LNCAP (cell line): Measurements from ENCODE around the gene SNX14.

Source experiments
- TF ChIP-seq, protein P1 (sequence below): fragments of 450-650 bp; IDR thresholded peaks from 2 replicates; pipeline ENCODE4 v1.5.1; 2017; ENCODE audit warnings: mild to moderate bottlenecking

Gene SNX14

DNA sequence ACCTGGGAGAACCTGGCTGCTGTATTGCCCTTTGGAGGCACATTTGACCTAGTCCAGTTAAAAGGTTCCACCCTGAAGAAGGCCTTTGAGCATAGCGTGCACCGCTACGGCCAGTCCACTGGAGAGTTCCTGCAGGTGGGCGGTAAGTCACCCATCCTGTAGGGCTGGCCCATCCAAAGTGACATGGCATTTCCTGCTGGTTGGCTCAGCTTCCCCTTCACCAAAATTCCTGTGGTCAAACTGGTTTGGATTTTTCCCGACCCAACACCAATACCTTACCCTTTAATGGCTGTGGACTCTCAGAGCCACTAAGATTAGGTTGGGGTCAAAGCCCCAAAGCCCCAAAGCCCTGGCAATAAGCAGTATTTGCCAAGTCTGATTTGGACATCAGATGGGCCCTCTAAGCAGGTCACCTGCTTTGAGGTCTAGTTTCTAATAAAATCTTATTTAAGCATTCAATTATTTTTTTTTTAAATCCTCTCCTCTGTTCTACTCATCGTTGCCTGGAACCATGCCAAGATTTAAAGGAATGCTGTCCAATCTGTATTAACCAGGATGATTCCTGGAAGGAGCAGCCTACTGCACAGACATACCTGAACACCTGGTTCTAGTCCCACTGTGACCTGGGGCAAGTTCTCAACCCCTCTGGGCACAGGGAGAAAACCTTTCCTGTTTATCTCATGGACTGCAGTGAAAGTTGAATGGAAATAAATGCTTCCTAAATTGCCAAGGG is 103.0 kb downstream of the SNX14 start:
- TF ChIP-seq, protein P1, sequence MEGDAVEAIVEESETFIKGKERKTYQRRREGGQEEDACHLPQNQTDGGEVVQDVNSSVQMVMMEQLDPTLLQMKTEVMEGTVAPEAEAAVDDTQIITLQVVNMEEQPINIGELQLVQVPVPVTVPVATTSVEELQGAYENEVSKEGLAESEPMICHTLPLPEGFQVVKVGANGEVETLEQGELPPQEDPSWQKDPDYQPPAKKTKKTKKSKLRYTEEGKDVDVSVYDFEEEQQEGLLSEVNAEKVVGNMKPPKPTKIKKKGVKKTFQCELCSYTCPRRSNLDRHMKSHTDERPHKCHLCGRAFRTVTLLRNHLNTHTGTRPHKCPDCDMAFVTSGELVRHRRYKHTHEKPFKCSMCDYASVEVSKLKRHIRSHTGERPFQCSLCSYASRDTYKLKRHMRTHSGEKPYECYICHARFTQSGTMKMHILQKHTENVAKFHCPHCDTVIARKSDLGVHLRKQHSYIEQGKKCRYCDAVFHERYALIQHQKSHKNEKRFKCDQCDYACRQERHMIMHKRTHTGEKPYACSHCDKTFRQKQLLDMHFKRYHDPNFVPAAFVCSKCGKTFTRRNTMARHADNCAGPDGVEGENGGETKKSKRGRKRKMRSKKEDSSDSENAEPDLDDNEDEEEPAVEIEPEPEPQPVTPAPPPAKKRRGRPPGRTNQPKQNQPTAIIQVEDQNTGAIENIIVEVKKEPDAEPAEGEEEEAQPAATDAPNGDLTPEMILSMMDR, result no peak

DNA sequence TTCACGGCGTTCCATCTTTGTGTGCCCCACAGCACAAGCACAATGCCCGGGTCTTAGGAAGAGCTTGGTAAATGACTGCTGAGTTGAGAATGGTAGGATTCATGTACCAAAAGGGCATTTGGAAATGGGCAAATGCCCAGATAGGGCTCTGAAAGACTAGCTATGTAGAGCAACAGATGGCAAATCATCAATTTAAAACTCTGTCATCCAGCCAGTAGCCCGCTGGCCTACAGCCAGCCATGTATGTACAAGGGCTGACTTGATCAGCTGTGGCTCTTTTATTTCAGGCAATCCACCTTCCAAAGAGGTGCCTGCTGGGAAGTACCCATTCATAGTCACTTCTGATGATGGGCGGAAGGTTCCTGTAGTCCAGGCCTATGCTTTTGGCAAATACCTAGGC is 108.7 kb downstream of the SNX14 start:
- TF ChIP-seq, protein P1, result no peak

DNA sequence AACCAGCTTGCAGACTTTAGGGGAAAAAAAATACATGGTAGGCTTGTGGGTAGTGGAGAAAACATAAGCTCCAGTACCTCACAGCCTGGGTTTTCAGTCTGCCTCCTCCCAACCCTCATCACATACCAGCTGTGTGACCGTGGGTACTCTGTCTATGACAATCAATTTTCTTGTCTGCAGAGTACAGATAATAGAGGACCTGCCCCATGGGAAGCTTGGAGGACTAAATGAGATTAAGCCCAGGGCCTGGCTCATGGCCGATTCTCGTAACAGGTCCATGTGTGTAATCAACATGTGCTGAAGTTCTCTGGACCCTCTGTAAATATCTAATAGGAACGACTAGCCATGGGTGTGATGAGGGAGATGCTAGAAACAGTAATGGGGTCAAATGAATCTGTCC is 109.8 kb downstream of the SNX14 start:
- TF ChIP-seq, protein P1, result no peak

DNA sequence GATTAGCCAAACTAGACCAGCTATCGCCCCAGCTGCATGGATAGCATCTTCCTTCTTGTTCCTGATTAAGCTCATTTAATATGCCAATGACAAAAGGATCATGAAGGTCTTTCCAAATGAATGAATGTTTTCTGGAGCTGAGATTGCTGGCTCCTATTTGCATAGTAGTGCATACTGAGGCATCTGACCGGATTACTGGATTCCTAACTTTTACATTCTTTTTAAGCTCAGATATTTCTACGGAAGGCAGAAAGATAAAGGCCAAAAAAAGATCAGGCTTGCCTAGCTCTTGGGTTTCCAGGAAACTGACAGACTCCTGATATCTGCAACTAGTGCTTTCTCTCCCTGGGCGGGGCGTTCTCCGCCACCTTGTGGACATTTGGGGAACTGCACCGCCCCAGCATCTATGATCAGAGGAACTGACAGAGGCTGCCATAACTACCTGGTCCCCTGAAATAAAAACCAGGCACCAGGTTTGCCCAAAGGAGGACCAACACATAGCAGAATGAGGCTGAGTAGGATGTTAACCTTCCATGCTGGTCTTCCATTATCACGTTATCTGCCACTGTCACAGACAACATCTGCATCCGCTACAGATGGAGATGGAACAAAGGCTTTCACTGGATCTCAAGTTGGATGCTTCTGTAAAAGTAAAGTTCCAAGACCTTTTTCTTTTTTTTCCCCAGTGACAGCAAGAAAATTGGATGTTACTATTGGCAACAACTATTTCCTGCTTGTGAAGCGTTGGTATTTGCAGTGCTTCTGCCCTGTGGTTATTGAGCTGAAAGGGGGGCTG is 110.6 kb downstream of the SNX14 start:
- TF ChIP-seq, protein P1, result peak; percentile 98

DNA sequence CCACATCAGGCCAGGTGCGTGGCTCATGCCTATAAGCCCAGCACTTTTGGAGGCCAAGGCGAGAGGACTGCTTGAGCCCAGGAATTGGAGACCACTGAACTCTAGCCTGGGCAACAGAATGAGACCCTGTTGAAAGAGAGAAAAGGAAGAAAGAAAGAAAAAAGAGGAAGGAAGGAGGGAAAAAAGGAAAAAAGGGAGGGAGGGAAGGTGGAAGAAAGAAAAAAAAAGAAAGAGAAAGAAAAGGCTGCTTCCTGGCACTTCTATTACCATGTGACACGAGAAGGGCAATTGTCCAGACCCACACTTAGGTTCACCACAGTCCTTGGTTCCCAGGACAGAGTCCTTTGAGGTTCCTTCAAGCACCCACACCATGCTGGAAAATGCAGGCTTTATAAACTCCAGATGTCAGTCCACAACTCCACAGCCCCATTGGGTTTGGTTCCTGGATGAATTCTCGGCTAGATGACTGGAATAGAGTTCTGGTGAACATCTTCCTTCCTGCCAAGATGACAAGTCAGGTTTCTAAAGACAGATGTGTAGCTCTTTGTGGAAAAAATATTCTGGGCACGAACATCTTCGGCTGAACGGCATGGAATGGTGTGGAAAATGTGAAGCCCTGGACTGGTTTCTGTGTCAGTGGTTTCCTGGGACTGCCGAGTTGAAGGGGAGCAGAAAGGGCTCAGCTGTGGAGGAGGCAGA is 111.3 kb downstream of the SNX14 start:
- TF ChIP-seq, protein P1, result no peak

DNA sequence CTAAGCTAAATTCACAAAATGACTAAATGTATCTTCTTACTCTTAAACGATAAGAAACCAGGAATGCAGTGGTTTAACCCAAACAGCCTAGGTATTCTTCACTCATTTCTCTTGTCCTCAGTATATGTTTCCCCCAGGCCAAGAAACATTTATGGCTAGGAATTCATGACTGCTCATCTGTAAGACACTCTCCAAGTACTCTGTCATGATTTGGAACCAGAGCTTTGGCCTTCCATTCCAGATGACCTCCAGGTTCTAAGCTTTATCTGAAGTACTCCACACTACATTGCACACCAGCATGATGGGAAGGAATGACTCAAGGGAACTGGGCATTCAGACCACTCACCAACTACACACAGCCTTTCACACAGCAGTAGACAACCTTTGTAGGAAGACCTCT is 114.5 kb downstream of the SNX14 start:
- TF ChIP-seq, protein P1, result no peak

DNA sequence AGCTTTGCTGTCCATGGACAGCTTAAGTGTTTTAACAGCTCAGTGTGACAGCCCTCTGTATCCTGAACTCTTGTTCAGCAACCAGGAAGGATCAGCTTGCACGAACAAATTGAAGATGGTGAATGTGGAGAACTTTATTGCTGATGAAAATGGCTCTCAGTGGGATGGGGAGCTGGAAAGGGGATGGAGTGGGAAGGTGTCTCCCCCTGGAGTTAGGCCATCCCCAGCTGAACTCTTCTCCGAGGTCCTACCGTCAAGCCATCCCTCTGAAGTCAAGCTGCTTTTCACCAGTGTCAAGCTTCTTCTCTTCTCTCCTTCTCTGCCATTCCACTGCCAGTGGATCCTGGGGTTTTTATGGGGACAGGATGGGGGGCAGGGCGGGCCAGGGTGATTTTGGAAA is 117.1 kb downstream of the SNX14 start:
- TF ChIP-seq, protein P1, result no peak
